Fibroblast of pulmonary artery (primary cell): ENCODE measurements around the gene TEPSIN.

ENCODE experiments used
- DNase-seq: peaks from one replicate; pipeline ENCODE4 v3.0.0-alpha.2; 2010; ENCODE audit warnings: low read depth
- H3K4me3 ChIP-seq: replicated peaks from 2 replicates; pipeline ENCODE4 v1.5.1; 2011; ENCODE audit warnings: low read depth, mild to moderate bottlenecking, control low read depth, low read length, moderate library complexity
- TF ChIP-seq, protein P1 (sequence below): IDR thresholded peaks from 2 replicates; pipeline ENCODE4 v1.5.1; 2011; ENCODE audit warnings: mild to moderate bottlenecking, control low read depth, low read length, inconsistent platforms; ENCODE audit errors: missing control alignments

TEPSIN gene

DNA sequence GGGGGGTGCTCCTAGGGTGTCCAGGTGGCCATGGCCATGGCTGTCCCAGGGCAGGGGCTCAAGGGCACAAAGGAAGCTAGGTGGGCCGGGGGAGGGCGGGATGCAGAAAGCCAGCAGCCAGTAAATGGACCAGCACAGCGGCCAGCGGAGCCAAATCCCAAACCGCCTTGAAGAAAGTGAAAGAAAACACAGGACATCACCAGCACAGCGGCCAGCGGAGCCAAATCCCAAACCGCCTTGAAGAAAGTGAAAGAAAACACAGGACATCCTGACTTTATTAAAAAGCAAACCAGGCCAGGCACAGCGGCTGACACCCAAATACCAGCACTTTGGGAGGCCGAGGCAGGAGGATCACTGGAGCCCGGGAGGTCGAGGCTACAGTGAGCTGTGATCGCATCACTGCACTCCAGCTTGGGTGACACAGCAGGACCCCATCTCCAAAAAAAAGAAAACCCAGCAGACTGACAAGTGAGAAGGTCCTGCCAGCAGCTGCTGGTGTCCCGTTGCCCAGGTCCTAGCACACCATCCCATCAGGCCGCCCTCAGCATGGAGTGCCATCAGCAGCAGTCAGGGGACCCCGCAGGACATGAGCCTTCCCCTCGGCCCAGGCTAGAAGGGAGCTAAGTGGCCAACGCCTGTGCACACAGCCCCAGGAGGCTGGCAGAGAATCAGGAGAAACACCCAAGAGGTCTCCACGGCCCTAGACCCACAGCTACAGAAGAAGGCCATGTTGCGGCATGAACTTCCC is 39.3 kb upstream of the TEPSIN start:
- no peak for DNase-seq
- TF ChIP-seq, protein P1, sequence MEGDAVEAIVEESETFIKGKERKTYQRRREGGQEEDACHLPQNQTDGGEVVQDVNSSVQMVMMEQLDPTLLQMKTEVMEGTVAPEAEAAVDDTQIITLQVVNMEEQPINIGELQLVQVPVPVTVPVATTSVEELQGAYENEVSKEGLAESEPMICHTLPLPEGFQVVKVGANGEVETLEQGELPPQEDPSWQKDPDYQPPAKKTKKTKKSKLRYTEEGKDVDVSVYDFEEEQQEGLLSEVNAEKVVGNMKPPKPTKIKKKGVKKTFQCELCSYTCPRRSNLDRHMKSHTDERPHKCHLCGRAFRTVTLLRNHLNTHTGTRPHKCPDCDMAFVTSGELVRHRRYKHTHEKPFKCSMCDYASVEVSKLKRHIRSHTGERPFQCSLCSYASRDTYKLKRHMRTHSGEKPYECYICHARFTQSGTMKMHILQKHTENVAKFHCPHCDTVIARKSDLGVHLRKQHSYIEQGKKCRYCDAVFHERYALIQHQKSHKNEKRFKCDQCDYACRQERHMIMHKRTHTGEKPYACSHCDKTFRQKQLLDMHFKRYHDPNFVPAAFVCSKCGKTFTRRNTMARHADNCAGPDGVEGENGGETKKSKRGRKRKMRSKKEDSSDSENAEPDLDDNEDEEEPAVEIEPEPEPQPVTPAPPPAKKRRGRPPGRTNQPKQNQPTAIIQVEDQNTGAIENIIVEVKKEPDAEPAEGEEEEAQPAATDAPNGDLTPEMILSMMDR: no peak
- H3K4me3 ChIP-seq: no peak overlapping the region

DNA sequence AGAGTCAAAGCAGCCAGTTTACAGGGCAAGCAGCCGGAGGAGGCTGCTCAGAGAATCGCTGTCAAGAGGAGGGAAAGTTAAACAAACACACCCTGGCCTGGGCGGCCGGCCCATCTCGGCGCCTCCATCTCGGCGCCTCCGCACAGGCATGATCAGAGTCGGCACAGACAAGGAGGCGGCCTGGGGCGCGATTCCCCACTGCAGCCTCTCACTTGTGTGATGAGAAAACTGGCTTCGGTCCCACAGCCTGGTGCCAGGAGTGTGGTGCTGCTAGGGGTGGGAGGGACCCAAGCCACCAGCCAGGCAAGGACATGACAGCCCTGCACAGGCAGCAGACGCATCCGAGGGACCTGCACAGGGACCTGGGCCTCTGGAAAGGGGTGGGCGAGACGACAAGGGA is 38.6 kb upstream of the TEPSIN start:
- H3K4me3 ChIP-seq: no peak overlapping the region
- no peak for DNase-seq

DNA sequence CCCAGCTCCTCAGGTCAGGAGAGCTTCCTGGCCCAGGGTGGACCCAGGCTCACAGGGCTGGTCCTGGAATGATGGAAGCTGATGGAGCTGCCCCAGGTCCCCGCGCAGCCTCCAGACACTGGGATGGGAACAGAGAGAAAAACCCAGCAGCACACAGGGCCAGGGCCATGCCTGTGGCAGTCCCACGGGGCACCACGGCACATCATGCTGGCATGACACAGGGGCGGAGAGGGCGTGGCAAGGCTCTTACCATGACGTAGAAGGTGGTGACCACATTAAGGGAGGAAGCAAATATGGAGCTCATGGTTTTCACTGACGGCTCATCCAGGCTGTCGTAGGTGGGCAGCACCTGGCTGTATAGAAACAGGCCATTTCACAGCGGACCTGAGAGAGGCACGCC is 37.9 kb upstream of the TEPSIN start:
- DNase-seq: no peak
- H3K4me3 ChIP-seq: no peak overlapping the region
- TF ChIP-seq, protein P1: no peak

More for the DNA sequence above, 38.6 kb upstream of the TEPSIN start:
- TF ChIP-seq, protein P1: no peak

DNA sequence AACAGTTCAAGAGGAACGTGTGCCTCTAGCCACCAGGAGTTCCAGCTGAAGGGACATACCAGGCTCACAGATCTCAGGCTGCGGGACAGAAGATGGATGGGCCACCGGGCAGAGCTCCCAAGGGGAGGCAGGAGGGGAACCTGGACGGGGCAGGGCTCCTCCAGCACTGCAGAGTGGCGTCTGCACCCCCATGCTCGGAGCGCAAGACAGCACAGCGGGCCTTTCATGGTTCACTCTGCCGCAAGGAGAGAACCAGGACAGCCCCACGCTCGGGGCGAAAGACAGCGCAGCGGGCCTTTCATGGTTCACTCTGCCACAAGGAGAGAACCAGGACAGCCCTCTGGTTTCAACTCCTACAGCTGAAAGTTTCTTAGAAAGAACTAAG is 35.6 kb upstream of the TEPSIN start:
- TF ChIP-seq, protein P1: no peak
- H3K4me3 ChIP-seq: no peak overlapping the region
- no peak for DNase-seq

DNA sequence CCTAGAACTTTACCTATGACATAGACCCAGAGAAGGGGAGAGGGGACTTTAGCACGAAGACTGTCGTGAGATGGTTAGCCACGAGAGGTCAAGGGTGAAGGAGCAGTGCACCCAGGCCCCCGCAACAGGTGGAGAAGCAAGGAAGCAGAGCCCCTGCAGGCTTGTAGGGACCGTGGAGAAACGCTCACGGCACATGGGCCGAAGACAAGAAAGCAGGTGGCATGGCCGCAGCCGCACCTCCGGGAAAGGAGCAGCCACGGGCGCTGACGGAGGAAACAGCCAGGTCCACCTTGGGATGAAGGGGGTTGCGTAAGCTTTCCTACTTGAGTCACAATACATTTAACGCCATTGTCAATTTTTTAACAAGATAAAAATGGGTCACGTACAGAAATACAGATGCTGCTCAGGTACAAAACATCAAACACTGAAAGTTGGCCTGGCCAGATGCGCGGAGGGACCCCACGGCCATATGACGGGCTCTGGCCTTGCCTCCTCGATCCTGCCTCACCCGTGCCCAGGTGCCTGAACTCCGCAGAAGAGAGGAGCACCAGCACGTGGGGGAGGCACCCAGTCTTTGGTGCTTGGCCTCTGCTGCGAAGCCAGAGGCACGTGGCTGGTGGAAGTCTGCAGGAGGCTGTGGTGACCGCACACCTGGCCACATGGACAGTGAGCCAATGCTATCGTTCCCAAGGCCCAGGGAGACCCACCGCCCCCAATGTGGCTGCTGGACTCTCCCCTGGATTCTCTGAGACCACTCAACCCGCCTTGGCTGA is 35.0 kb upstream of the TEPSIN start:
- TF ChIP-seq, protein P1: no peak
- no peak for DNase-seq
- no peak overlapping the region for H3K4me3 ChIP-seq

DNA sequence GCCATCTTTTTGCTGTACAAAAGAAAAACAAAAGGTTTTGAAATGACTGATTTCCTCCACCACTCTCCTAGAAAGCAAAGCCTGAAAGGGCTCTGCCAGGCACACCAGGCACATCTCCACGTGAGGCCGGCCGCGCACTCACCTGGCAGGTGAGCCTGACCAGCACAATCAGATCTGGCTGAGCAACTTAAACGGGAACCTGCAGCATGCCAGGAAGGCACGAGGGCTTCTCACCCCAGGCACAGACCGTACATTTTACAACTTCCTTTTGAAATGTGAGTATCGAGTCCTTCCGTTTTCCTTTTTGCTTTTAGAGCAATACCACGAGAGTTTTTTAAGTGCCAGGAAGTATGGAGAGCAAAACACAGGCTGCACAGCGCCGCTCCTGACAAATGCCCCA is 33.8 kb upstream of the TEPSIN start:
- TF ChIP-seq, protein P1: no peak
- H3K4me3 ChIP-seq: no peak overlapping the region
- no peak for DNase-seq
